GM12878 (cell line): ENCODE measurements around the gene RNF223. TPM values are rescaled to one million over a fixed set of nuclear protein-coding genes. Genes with fewer than 3 reads are reported as not detected.

ENCODE experiments used
- ATAC-seq: fragments of 200-7000 bp; cut with Tn5 transposase; 3 replicates; pipeline ENCODE4 v1.9.1; 2020; ENCODE audit warnings: mild to moderate bottlenecking, moderate library complexity
- BruUV-seq: library from RNA; stranded (reverse); fragments of 400-500 nt; replicated peaks from 2 replicates; lab custom pipeline; 2021; lab: Mats Ljungman, UMichigan
- CTCF ChIA-PET: fragments of 300-600 bp; sonication (Branson Sonifier 250); formaldehyde crosslinking; extraction: SDS; loops from one replicate; lab custom pipeline; 2021; ENCODE audit warnings: inconsistent platforms; lab: Yijun Ruan, JAX
- POLR2A ChIA-PET: fragments of 350-600 bp; formaldehyde crosslinking; extraction: SDS; loops from one replicate; lab custom pipeline; 2021; ENCODE audit warnings: inconsistent platforms; lab: Charles Lee
- RAD21 ChIA-PET: fragments of 300-600 bp; sonication (Branson Sonifier 250); formaldehyde crosslinking; loops from one replicate; lab custom pipeline; 2023; ENCODE audit warnings: antibody characterized with exemption; ENCODE audit not compliant: unreplicated experiment; lab: Charles Lee
- SMC1A ChIA-PET: fragments of 300-600 bp; sonication (Branson Sonifier 250); formaldehyde crosslinking; loops from one replicate; lab custom pipeline; 2023; ENCODE audit not compliant: unreplicated experiment, uncharacterized antibody; lab: Charles Lee
- DNase-seq: peaks from one replicate; pipeline ENCODE4 v3.0.0-alpha.2; 2011; ENCODE audit warnings: low read depth, low spot score
- FAIRE-seq: peaks from 3 replicates; lab custom pipeline; 2011; peaks lifted over from hg19 to GRCh38; lab: Jason Lieb, UNC
- H2AFZ ChIP-seq: 2 replicates; pipeline ENCODE4 v1.6.0; 2011; ENCODE audit warnings: low read depth, low read length, control low read depth; ENCODE audit not compliant: control insufficient read depth
- H3K27ac ChIP-seq: 2 replicates; pipeline ENCODE4 v1.5.1; 2011; ENCODE audit warnings: control low read depth; ENCODE audit not compliant: control insufficient read depth, insufficient read depth
- H3K27me3 ChIP-seq, 2 experiments: replicated peaks in 1 of 2; 2 replicates each; pipeline versions ENCODE4 v1.6.0 to v1.6.1; 2011; ENCODE audit warnings: low read length in 1 of 2; ENCODE audit not compliant: control insufficient read depth in 2 of 2, insufficient read depth in 2 of 2
- H3K36me3 ChIP-seq, 2 experiments: 2 replicates each; pipeline ENCODE4 v1.5.1; 2011; ENCODE audit warnings: low read length in 1 of 2; ENCODE audit not compliant: control insufficient read depth in 2 of 2, insufficient read depth in 2 of 2
- H3K4me1 ChIP-seq: 2 replicates; pipeline ENCODE4 v1.6.1; 2011; ENCODE audit warnings: mild to moderate bottlenecking, low read length, moderate library complexity, mixed read lengths; ENCODE audit not compliant: control insufficient read depth, insufficient read depth
- H3K4me2 ChIP-seq: 2 replicates; pipeline ENCODE4 v1.6.0; 2011; ENCODE audit warnings: control low read depth; ENCODE audit not compliant: control insufficient read depth, insufficient read depth
- H3K4me3 ChIP-seq: fragments of 200-600 bp; sonication (generic); 2 replicates; pipeline ENCODE4 v1.5.1; 2016
- H3K79me2 ChIP-seq: 2 replicates; pipeline ENCODE4 v1.6.0; 2011; ENCODE audit warnings: low read length; ENCODE audit not compliant: control insufficient read depth, insufficient read depth
- H3K9ac ChIP-seq: 2 replicates; pipeline ENCODE4 v1.8.0; 2011; ENCODE audit warnings: low read length, control low read depth, mixed read lengths; ENCODE audit not compliant: control insufficient read depth, insufficient read depth
- H3K9me3 ChIP-seq: replicated peaks from 3 replicates; pipeline ENCODE4 v1.5.1; 2011; ENCODE audit warnings: mild to moderate bottlenecking, low read length; ENCODE audit not compliant: control insufficient read depth, insufficient read depth
- H4K20me1 ChIP-seq: 2 replicates; pipeline ENCODE4 v1.6.0; 2011; ENCODE audit not compliant: control insufficient read depth, insufficient read depth
- ATF7 ChIP-seq: fragments of 450-650 bp; IDR thresholded peaks from 2 replicates; pipeline ENCODE4 v1.6.1; 2016; ENCODE audit warnings: low read depth, mild to moderate bottlenecking
- BMI1 ChIP-seq: fragments of 450-650 bp; IDR thresholded peaks from 2 replicates; pipeline ENCODE4 v1.6.1; 2016; ENCODE audit warnings: mild to moderate bottlenecking, moderate library complexity, borderline replicate concordance
- JUNB ChIP-seq: IDR thresholded peaks from 2 replicates; pipeline ENCODE4 v1.6.1; 2016; ENCODE audit warnings: antibody characterized with exemption, mild to moderate bottlenecking
- JUND ChIP-seq: IDR thresholded peaks from 2 replicates; pipeline ENCODE4 v1.6.1; 2012; ENCODE audit warnings: low read depth, mild to moderate bottlenecking, low read length, improper control_type of control experiment, moderate library complexity
- NFYB ChIP-seq: IDR thresholded peaks from 2 replicates; pipeline ENCODE4 v1.6.1; 2011; ENCODE audit warnings: low read depth, mild to moderate bottlenecking, low read length, improper control_type of control experiment, moderate library complexity; ENCODE audit not compliant: insufficient read depth
- NR2C2 ChIP-seq: IDR thresholded peaks from 2 replicates; pipeline ENCODE4 v1.6.1; 2011; ENCODE audit warnings: borderline replicate concordance, low read depth; ENCODE audit not compliant: control insufficient read depth, insufficient read length
- RBBP5 ChIP-seq: fragments of 200-600 bp; sonication (generic); conservative IDR thresholded peaks from 2 replicates; pipeline ENCODE4 v1.6.1; 2016
- SMARCA5 ChIP-seq: fragments of 450-650 bp; IDR thresholded peaks from 2 replicates; pipeline ENCODE4 v1.6.1; 2017; ENCODE audit warnings: mild to moderate bottlenecking
- TAF1 ChIP-seq: IDR thresholded peaks from 2 replicates; pipeline ENCODE4 v1.6.1; 2011; ENCODE audit warnings: mild to moderate bottlenecking, low read depth, low read length, borderline replicate concordance
- TCF12 ChIP-seq: IDR thresholded peaks from 2 replicates; pipeline ENCODE4 v1.6.1; 2011; ENCODE audit warnings: low read depth, mild to moderate bottlenecking, low read length
- ZNF24 ChIP-seq: fragments of 450-650 bp; IDR thresholded peaks from 2 replicates; pipeline ENCODE4 v1.6.1; 2017; ENCODE audit warnings: antibody characterized with exemption, mild to moderate bottlenecking
- whole genome bisulfite sequencing: methylation state at CpG from one replicate; pipeline ENCODE4 v1.1.6; 2016; ENCODE audit warnings: low lambda C conversion rate; ENCODE audit not compliant: insufficient replicate concordance, insufficient coverage; ENCODE audit errors: missing lambda C conversion rate; 5-methylcytosine and 5-hydroxymethylcytosine counted together
- in situ Hi-C: fragments of 300-500 bp; cut with MboI; formaldehyde crosslinking; loops from 9 replicates; pipeline ENCODE4 v1.14.3; 2018; ENCODE audit warnings: mixed read lengths
- intact Hi-C: fragments of 100-400 bp; cut with micrococcal nuclease; formaldehyde crosslinking; loops from one replicate; pipeline ENCODE4 v1.14.2; 2022; ENCODE audit not compliant: unreplicated experiment
- polyA plus RNA-seq, 11 experiments: library from polyadenylated mRNA; depleted of rRNA in 4 of 11; unstranded in 6 of 11; stranded (reverse) in 5 of 11; fragments of >200 nt; fragmentation: Nextera tagmentation in 4 of 11; fragmentation: Illumina TruSeq in 1 of 11; extraction: Ambion mirVana in 4 of 11; extraction: Trizol in 1 of 11; gene quantifications; 1 replicate in 1 of 11; 2 replicates in 10 of 11; pipeline versions ENCODE4 v1.2.1 to v1.2.3, GENCODE V29; 2011 to 2016; ENCODE audit warnings: inconsistent platforms in 2 of 11, missing spikeins in 2 of 11, low read depth in 1 of 11
- total RNA-seq, 4 experiments: library from RNA; depleted of rRNA in 3 of 4; stranded (reverse); fragments of >200 nt in 3 of 4; fragmentation: Illumina TruSeq in 1 of 4; extraction: Trizol in 1 of 4; gene quantifications; 2 replicates each; pipeline versions ENCODE4 v1.2.1 to v1.2.3, GENCODE V29; 2013 to 2021
- TF ChIP-seq, protein P1 (sequence below): IDR thresholded peaks from 2 replicates; pipeline ENCODE4 v1.6.1; 2012; ENCODE audit warnings: low read depth, low read length, improper control_type of control experiment
- TF ChIP-seq, protein P2 (sequence below): fragments of 450-650 bp; IDR thresholded peaks from 2 replicates; pipeline ENCODE4 v1.6.1; 2017; ENCODE audit warnings: low read depth, mild to moderate bottlenecking, moderate library complexity
- TF ChIP-seq, protein P3 (sequence below): fragments of 450-650 bp; IDR thresholded peaks from 2 replicates; pipeline ENCODE4 v1.6.1; 2016; ENCODE audit warnings: mild to moderate bottlenecking, moderate library complexity, borderline replicate concordance
- TF ChIP-seq, protein P4 (sequence below): fragments of 450-650 bp; IDR thresholded peaks from 2 replicates; pipeline ENCODE4 v1.6.1; 2018; ENCODE audit warnings: mild to moderate bottlenecking, low read depth, moderate library complexity; ENCODE audit not compliant: partially characterized antibody

RNF223 gene
- total and polyA plus RNA-seq, 10 of the 15 experiments (the other 5 are each of a cell fraction or from before 2014, with no cell fraction given) = 0.06 TPM; not detected in 9

DNA sequence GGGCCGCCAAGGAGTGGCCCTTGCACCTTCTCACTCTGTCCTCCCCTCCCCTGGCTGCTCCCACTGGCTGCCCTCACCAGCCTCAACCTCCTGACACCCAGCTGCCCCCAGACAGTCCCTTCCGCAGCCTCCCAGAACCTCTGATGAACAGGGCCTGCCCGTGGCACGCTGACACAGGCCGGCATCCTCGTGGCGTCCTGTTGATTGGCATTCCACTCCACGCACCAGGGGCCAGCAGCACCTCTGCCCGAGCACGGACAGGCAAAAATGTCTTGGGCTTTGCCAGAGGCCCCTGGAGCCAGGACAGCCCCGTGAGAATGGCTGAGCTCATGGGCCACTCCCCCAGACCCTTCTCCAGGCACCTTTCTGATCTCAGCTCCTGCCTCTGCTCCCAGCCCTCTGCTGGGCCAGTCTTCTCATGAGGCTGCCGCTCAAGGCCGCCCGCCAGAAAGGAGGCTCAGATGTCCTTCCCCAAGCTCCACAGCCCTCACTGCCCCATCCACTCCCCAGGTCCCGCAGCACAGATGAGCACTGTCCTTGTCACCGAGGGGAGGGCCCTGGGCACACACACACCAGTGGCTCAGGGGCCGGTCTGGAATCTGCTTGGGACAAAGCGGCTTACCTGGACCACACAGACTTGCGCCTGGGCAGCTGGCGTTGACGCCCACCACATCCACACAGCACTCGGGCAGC, 15.8 kb upstream of the RNF223 start:
- H4K20me1 ChIP-seq = no peaks in the 10 kb centered on the region
- ATAC-seq (no peak), DNase-seq (no peak), FAIRE-seq (no peak)
- in situ Hi-C loops (no loop called here), intact Hi-C loops (no loop called here)
- POLR2A ChIA-PET = no interaction called here
- no peaks in the 10 kb centered on the region for H3K36me3 ChIP-seq
- H3K79me2 ChIP-seq = no peaks in the 10 kb centered on the region
- no peak overlapping the region for H3K27ac ChIP-seq
- peaks cover 7% of the 10 kb centered on the region; the same call in 1 of the 2 replicates for H3K4me1 ChIP-seq
- H3K9me3 ChIP-seq = no peaks in the 10 kb centered on the region
- RAD21 ChIA-PET = no interaction called here
- H3K9ac ChIP-seq = no peak overlapping the region
- SMC1A ChIA-PET = no interaction called here
- no peak overlapping the region for H2AFZ ChIP-seq
- no peak overlapping the region for H3K4me2 ChIP-seq
- CTCF ChIA-PET = no interaction called here
- WGBS = 90% methylated on average over 22 of the region's 22 CpGs
- BruUV-seq = no TSS peak
- H3K4me3 ChIP-seq = no peak overlapping the region
- no peaks in the 10 kb centered on the region for H3K27me3 ChIP-seq
- no peak for TF ChIP-seq SMARCA5
- no peak for TF ChIP-seq ZNF24
- TF ChIP-seq NR2C2 = no peak
- TF ChIP-seq JUNB = no peak
- no peak for TF ChIP-seq JUND
- TF ChIP-seq, protein P1, sequence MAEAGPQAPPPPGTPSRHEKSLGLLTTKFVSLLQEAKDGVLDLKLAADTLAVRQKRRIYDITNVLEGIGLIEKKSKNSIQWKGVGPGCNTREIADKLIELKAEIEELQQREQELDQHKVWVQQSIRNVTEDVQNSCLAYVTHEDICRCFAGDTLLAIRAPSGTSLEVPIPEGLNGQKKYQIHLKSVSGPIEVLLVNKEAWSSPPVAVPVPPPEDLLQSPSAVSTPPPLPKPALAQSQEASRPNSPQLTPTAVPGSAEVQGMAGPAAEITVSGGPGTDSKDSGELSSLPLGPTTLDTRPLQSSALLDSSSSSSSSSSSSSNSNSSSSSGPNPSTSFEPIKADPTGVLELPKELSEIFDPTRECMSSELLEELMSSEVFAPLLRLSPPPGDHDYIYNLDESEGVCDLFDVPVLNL = no peak
- TF ChIP-seq ATF7 = no peak
- TF ChIP-seq TAF1 = no peak
- TF ChIP-seq RBBP5 = no peak
- TF ChIP-seq, protein P2, sequence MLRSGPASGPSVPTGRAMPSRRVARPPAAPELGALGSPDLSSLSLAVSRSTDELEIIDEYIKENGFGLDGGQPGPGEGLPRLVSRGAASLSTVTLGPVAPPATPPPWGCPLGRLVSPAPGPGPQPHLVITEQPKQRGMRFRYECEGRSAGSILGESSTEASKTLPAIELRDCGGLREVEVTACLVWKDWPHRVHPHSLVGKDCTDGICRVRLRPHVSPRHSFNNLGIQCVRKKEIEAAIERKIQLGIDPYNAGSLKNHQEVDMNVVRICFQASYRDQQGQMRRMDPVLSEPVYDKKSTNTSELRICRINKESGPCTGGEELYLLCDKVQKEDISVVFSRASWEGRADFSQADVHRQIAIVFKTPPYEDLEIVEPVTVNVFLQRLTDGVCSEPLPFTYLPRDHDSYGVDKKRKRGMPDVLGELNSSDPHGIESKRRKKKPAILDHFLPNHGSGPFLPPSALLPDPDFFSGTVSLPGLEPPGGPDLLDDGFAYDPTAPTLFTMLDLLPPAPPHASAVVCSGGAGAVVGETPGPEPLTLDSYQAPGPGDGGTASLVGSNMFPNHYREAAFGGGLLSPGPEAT = no peak
- TF ChIP-seq, protein P3, sequence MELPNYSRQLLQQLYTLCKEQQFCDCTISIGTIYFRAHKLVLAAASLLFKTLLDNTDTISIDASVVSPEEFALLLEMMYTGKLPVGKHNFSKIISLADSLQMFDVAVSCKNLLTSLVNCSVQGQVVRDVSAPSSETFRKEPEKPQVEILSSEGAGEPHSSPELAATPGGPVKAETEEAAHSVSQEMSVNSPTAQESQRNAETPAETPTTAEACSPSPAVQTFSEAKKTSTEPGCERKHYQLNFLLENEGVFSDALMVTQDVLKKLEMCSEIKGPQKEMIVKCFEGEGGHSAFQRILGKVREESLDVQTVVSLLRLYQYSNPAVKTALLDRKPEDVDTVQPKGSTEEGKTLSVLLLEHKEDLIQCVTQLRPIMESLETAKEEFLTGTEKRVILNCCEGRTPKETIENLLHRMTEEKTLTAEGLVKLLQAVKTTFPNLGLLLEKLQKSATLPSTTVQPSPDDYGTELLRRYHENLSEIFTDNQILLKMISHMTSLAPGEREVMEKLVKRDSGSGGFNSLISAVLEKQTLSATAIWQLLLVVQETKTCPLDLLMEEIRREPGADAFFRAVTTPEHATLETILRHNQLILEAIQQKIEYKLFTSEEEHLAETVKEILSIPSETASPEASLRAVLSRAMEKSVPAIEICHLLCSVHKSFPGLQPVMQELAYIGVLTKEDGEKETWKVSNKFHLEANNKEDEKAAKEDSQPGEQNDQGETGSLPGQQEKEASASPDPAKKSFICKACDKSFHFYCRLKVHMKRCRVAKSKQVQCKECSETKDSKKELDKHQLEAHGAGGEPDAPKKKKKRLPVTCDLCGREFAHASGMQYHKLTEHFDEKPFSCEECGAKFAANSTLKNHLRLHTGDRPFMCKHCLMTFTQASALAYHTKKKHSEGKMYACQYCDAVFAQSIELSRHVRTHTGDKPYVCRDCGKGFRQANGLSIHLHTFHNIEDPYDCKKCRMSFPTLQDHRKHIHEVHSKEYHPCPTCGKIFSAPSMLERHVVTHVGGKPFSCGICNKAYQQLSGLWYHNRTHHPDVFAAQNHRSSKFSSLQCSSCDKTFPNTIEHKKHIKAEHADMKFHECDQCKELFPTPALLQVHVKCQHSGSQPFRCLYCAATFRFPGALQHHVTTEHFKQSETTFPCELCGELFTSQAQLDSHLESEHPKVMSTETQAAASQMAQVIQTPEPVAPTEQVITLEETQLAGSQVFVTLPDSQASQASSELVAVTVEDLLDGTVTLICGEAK = no peak
- TF ChIP-seq, protein P4, sequence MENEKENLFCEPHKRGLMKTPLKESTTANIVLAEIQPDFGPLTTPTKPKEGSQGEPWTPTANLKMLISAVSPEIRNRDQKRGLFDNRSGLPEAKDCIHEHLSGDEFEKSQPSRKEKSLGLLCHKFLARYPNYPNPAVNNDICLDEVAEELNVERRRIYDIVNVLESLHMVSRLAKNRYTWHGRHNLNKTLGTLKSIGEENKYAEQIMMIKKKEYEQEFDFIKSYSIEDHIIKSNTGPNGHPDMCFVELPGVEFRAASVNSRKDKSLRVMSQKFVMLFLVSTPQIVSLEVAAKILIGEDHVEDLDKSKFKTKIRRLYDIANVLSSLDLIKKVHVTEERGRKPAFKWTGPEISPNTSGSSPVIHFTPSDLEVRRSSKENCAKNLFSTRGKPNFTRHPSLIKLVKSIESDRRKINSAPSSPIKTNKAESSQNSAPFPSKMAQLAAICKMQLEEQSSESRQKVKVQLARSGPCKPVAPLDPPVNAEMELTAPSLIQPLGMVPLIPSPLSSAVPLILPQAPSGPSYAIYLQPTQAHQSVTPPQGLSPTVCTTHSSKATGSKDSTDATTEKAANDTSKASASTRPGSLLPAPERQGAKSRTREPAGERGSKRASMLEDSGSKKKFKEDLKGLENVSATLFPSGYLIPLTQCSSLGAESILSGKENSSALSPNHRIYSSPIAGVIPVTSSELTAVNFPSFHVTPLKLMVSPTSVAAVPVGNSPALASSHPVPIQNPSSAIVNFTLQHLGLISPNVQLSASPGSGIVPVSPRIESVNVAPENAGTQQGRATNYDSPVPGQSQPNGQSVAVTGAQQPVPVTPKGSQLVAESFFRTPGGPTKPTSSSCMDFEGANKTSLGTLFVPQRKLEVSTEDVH = no peak
- TF ChIP-seq NFYB = no peak
- no peak for TF ChIP-seq TCF12
- TF ChIP-seq BMI1 = no peak
